Measurements from ENCODE around the gene AKAP6.

Gene AKAP6

GRCh38 chr14:32629236-32629635 is 300.1 kb downstream of the AKAP6 start:
- no peak for DNase-seq

GRCh38 chr14:32630701-32631100 is 301.6 kb downstream of the AKAP6 start:
- no peak for DNase-seq

GRCh38 chr14:32633224-32633859 is 304.2 kb downstream of the AKAP6 start:
- no peak for DNase-seq

GRCh38 chr14:32633930-32634329 is 304.8 kb downstream of the AKAP6 start:
- no peak for DNase-seq

GRCh38 chr14:32635061-32635719 is 306.1 kb downstream of the AKAP6 start:
- DNase-seq = no peak

GRCh38 chr14:32637582-32637981 is 308.5 kb downstream of the AKAP6 start:
- DNase-seq = no peak

GRCh38 chr14:32639208-32639607 is 310.1 kb downstream of the AKAP6 start:
- DNase-seq = no peak

GRCh38 chr14:32645551-32645950 is 316.5 kb downstream of the AKAP6 start:
- no peak for DNase-seq

GRCh38 chr14:32648434-32648833 is 319.3 kb downstream of the AKAP6 start:
- DNase-seq = no peak

GRCh38 chr14:32650030-32650429 is 320.9 kb downstream of the AKAP6 start:
- DNase-seq = no peak

GRCh38 chr14:32650665-32651064 is 321.6 kb downstream of the AKAP6 start:
- no peak for DNase-seq

GRCh38 chr14:32654106-32654505 is 325.0 kb downstream of the AKAP6 start:
- DNase-seq = no peak

- DNase-seq = no peak
Measured at GRCh38 chr14:32656601-32657000, 327.5 kb downstream of the AKAP6 start.

GRCh38 chr14:32657081-32657480 is 328.0 kb downstream of the AKAP6 start:
- DNase-seq = peak in 12 of 14 donors; percentile 10 to 48 (median 30)

- DNase-seq = no peak
Measured at GRCh38 chr14:32661216-32661615, 332.1 kb downstream of the AKAP6 start.

- DNase-seq = no peak
Measured at GRCh38 chr14:32662211-32662610, 333.1 kb downstream of the AKAP6 start.

GRCh38 chr14:32666308-32666707 is 337.2 kb downstream of the AKAP6 start:
- no peak for DNase-seq

GRCh38 chr14:32667287-32667686 is 338.2 kb downstream of the AKAP6 start:
- no peak for DNase-seq

GRCh38 chr14:32667791-32668190 is 338.7 kb downstream of the AKAP6 start:
- DNase-seq = no peak

- no peak for DNase-seq
Measured at GRCh38 chr14:32669391-32669790, 340.3 kb downstream of the AKAP6 start.

- no peak for DNase-seq
Measured at GRCh38 chr14:32675433-32675832, 346.3 kb downstream of the AKAP6 start.

GRCh38 chr14:32677129-32677780 is 348.2 kb downstream of the AKAP6 start:
- no peak for DNase-seq

- DNase-seq = no peak
Measured at GRCh38 chr14:32678088-32678487, 349.0 kb downstream of the AKAP6 start.
